Erythroblast (primary cell): ENCODE data around the gene OR5W2.

Experiments used
- GATA1 ChIP-seq: IDR thresholded peaks from 2 replicates; pipeline ENCODE4 v1.6.1; 2011; ENCODE audit warnings: low read depth, mild to moderate bottlenecking, control low read depth, low read length, moderate library complexity
- POLR2A ChIP-seq: IDR thresholded peaks from 2 replicates; pipeline ENCODE4 v1.6.1; 2011; ENCODE audit warnings: mild to moderate bottlenecking, low read length

- TF ChIP-seq POLR2A (no peak), GATA1 (no peak)
Observed at GRCh38 chr11:55895216-55895615, 19.2 kb downstream of the OR5W2 start.
